ENCODE measurements around the gene ALG1L2. TPM values are rescaled to one million over a fixed set of nuclear protein-coding genes. Genes with fewer than 3 reads are reported as not detected.
"Not testable (repeated sequence)": the region's sequence is repeated elsewhere in the genome, so short reads cannot be mapped to it uniquely, and the experiment has no call there.

Gene ALG1L2
- total RNA-seq, 1 donor from 2014 or later = not detected

GRCh38 chr3:130088061-130088460 is 6.4 kb downstream of the ALG1L2 start:
- H3K4me3 ChIP-seq (ENCODE audit: low read depth, low read length) = no peak overlapping the region
- H3K36me3 ChIP-seq (ENCODE audit: control insufficient read depth, insufficient read depth, low read length) = no peaks in the 10 kb centered on the region
- TF ChIP-seq, protein P1, sequence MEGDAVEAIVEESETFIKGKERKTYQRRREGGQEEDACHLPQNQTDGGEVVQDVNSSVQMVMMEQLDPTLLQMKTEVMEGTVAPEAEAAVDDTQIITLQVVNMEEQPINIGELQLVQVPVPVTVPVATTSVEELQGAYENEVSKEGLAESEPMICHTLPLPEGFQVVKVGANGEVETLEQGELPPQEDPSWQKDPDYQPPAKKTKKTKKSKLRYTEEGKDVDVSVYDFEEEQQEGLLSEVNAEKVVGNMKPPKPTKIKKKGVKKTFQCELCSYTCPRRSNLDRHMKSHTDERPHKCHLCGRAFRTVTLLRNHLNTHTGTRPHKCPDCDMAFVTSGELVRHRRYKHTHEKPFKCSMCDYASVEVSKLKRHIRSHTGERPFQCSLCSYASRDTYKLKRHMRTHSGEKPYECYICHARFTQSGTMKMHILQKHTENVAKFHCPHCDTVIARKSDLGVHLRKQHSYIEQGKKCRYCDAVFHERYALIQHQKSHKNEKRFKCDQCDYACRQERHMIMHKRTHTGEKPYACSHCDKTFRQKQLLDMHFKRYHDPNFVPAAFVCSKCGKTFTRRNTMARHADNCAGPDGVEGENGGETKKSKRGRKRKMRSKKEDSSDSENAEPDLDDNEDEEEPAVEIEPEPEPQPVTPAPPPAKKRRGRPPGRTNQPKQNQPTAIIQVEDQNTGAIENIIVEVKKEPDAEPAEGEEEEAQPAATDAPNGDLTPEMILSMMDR (IDR thresholded peaks at IDR 0.05; ENCODE audit: insufficient read depth, low read length, poor library complexity, severe bottlenecking) = no peak
- no peaks in the 10 kb centered on the region for H3K27me3 ChIP-seq (ENCODE audit: control insufficient read depth, insufficient read depth, low read length)
- DNase-seq (ENCODE audit: low read depth) = no peak

GRCh38 chr3:130090681-130091080 is 9.1 kb downstream of the ALG1L2 start:
- DNase-seq (ENCODE audit: low read depth); H3K27me3 ChIP-seq (ENCODE audit: control insufficient read depth, insufficient read depth, low read length); H3K4me3 ChIP-seq (ENCODE audit: low read depth, low read length); H3K36me3 ChIP-seq (ENCODE audit: control insufficient read depth, insufficient read depth, low read length): not testable (repeated sequence)

DNA sequence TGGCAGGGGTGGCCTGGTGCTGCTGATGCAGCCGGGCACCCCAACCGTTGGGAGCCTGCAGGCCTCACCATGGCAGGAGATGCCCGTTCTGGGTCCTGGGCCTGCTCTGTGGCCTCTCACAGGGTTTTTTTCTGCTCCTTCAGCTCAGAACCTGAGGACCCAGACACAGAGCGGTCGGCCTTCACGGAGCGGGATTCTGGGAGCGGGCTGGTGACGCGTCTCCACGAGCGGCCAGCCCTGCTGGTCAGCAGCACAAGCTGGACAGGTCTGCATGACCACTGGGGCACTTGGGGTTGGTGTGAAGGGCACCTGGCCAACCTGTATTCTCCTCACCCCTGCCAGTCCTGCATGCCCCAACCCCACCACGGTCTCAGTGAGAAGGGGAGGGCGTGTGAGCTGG is 10.3 kb downstream of the ALG1L2 start:
- H3K36me3 ChIP-seq (ENCODE audit: control insufficient read depth, insufficient read depth, low read length) = no peaks in the 10 kb centered on the region
- H3K27me3 ChIP-seq (ENCODE audit: control insufficient read depth, insufficient read depth, low read length) = no peaks in the 10 kb centered on the region
- H3K4me3 ChIP-seq (ENCODE audit: low read depth, low read length) = no peak overlapping the region
- DNase-seq (ENCODE audit: low read depth) = no peak
- TF ChIP-seq, protein P1 (IDR thresholded peaks at IDR 0.05; ENCODE audit: insufficient read depth, low read length, poor library complexity, severe bottlenecking) = no peak

- Histone ChIP-seq H3K36me3 (ENCODE audit: control insufficient read depth, insufficient read depth, low read length) (no peaks in the 10 kb centered on the region), H3K4me3 (ENCODE audit: low read depth, low read length) (no peak overlapping the region), H3K27me3 (ENCODE audit: control insufficient read depth, insufficient read depth, low read length) (no peaks in the 10 kb centered on the region)
- TF ChIP-seq, protein P1 (IDR thresholded peaks at IDR 0.05; ENCODE audit: insufficient read depth, low read length, poor library complexity, severe bottlenecking) = no peak
- no peak for DNase-seq (ENCODE audit: low read depth)
Measured at GRCh38 chr3:130093741-130094391, 12.2 kb downstream of the ALG1L2 start.

- H3K36me3 ChIP-seq (ENCODE audit: control insufficient read depth, insufficient read depth, low read length); H3K27me3 ChIP-seq (ENCODE audit: control insufficient read depth, insufficient read depth, low read length); DNase-seq (ENCODE audit: low read depth); H3K4me3 ChIP-seq (ENCODE audit: low read depth, low read length): not testable (repeated sequence)
Measured at GRCh38 chr3:130094491-130094941, 12.9 kb downstream of the ALG1L2 start.

- not testable (repeated sequence) for DNase-seq (ENCODE audit: low read depth); H3K4me3 ChIP-seq (ENCODE audit: low read depth, low read length); H3K27me3 ChIP-seq (ENCODE audit: control insufficient read depth, insufficient read depth, low read length); H3K36me3 ChIP-seq (ENCODE audit: control insufficient read depth, insufficient read depth, low read length)
Measured at GRCh38 chr3:130095858-130096257, 14.2 kb downstream of the ALG1L2 start.

DNA sequence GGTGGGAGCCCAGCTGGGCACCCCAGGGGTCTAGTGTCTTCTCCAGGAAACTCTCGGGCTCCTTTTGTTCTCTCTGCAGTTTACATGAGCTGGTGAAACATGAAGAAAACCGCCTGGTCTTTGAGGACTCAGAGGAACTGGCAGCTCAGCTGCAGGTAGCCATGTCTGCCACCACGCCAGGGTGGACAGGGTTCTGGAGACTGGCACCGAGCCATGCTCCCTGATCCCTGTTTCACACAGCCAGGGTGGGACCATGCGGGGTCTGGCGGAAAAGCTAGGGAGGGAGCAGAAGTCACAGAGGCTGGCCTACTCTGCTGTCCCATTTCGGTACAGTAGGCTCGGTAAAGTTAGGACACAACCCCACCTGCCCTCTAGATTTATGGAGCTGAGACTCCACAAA is 15.5 kb downstream of the ALG1L2 start:
- H3K27me3 ChIP-seq (ENCODE audit: control insufficient read depth, insufficient read depth, low read length); H3K36me3 ChIP-seq (ENCODE audit: control insufficient read depth, insufficient read depth, low read length); DNase-seq (ENCODE audit: low read depth); H3K4me3 ChIP-seq (ENCODE audit: low read depth, low read length): not testable (repeated sequence)

All from kidney epithelial cell (primary cell).